GM21619 (cell line): ENCODE measurements around the gene PPFIA2.

ENCODE experiments used
- ATAC-seq: cut with Tn5 transposase; IDR thresholded peaks from one replicate; pipeline ENCODE4 v1.9.1; 2021; ENCODE audit not compliant: unreplicated experiment

PPFIA2 gene

DNA sequence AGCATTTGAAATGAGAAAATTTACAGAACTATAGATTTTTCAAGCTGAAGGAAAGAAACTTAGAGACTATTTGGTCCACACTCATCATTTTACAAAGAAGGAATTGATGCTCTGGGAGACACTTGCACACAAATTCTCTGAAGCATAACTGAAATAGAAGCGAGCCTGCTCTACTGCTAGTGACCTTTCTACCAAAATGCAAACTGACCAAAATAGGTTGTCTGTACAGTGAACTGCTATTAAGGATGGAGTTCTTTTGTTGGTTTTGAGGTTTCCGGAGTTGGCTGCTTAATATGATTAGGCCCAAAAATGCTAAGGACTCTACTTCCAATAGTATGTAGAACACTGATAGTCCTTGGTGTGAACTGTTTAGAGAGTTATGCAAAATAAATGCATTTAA is 194.9 kb downstream of the PPFIA2 start:
- ATAC-seq = no peak

DNA sequence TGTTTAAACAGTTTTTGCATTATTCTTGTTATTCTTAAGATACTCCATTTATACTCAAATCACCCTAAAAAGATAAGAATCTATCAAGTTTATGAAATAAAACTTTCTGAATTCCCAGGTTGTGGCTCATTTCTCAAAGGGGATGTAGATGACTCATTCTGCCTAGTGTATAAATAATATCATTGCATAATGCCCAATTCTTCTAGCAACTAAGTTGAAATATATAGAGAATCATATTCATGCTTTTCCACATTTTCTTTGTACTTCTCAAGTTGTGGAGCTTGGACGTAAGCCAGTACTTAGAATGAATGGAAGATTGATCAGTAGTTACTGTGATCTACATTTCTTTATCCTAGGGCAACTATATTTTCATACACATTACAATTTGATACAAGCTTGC is 201.1 kb downstream of the PPFIA2 start:
- ATAC-seq = no peak

DNA sequence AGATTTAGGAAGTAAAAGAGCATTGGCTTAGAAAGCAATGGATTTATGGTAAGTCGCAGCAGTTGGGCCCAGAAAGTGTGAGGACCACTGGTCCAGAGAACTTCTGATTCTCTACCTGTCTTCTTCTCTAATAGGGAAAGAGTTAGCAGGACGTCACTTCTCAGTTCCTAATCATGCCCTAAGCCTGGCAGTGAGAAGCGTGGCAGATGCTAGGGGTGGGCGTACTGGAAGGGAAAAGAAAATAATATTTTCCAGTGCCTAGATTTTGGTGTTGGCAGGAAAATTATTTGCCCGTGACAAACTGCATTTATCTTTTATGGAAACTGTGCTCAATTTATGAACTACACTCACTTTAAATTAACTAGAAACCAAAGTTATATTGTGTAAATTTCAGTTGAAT is 212.3 kb downstream of the PPFIA2 start:
- no peak for ATAC-seq

DNA sequence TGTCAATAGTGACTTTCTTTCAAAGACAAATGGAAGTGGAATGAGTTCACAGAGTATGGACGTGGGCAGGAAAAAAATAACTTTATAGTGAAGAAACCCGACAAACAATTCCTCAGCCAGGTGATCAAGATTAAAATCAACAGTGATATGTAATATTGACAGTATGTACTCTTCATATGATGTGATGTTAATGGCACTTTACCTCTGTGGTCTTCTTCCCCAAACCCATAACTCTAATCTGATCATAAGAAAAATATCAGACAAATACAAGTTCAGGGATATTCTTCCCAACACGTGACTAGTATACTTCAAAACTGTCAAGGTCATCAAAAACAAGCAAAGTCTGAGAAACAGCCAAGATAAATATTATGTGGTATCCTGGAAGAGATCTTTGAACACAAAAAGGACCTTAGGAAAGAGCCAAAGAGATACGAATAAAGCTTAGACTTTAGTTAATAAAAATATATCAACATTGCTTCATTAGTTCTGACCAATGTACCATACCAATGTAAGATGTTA is 215.5 kb downstream of the PPFIA2 start:
- no peak for ATAC-seq

- no peak for ATAC-seq
Measured at GRCh38 chr12:81542065-81543010, 216.8 kb downstream of the PPFIA2 start.

- no peak for ATAC-seq
Measured at GRCh38 chr12:81541121-81541520, 218.0 kb downstream of the PPFIA2 start.

- no peak for ATAC-seq
Measured at GRCh38 chr12:81539279-81539678, 219.9 kb downstream of the PPFIA2 start.

DNA sequence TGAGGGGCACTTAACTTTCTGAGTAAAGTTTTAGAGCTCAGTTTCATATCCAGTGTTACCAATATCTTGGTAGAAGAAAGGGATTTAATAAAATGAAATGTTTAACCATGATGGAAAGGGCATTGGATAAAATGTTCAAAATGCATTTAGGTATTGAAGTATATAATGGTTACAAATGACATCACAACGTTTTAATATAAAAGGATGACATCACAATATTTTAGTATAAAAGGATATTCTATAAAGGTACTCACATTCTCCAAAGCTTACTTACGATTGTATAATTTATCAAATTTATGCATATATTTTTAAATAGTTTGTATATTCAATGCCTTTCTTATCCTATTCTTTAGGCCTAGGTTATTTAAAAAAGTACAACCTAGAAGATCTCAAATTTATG is 226.1 kb downstream of the PPFIA2 start:
- ATAC-seq = no peak

DNA sequence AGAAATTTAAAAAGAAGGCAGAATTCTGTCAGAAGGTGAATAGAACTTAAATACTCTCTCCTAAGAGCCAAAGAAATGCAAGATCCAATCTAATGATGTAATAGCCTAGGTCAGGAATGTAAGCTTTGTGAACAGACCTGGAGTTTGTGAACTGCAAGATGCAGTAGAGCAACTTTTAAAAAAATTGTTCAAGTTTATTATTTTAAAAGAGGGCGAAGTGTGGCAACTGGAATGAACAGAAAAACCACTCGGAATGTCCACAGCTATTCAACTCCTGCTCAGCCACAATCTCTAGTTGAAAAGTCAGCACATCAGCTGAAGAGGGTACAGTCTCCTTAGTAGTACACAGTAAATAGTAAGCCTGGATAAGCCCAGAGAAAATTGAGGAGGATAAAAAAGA is 228.8 kb downstream of the PPFIA2 start:
- ATAC-seq = no peak

DNA sequence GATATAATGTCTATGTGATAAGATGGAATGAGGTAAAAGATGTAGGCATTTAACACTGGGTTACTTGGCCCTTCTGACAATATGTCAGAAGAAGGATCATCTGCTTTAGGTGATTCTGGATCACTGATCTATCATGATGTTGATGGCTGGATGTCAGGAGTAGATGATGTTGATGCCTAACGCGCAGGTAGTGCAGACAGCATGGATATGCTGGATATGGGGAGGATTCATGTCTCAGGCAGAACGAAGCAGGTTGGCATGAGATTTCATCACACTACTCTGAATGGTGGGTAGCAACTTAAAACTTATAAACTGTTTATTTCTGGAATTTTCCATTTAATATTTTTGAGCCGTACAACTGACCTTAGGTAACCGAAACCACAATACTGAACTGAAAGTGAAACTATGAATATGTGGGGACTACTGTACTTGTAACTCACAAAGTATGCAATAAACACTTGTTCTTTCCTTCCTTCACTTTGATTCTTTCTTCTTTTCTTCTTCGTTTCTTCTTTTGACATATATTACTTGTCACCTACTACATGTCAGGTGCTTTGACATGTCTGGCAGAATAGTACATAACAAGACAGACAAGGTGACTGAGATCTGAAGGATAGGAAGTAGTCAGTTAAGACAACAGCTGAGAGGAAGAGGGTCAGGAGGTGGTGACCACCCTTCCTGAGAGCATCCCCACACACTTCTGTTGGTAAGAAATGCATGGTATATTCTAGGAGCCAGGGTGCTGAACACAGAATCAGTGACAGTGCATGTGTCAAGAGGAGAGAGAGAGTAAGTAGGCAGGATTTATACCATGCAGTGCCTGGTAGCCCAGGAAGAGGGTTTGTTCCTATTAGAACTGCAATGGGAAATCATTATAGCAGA is 238.8 kb downstream of the PPFIA2 start:
- ATAC-seq = no peak

GRCh38 chr12:81518638-81519037 is 240.5 kb downstream of the PPFIA2 start:
- ATAC-seq = no peak

- no peak for ATAC-seq
Measured at GRCh38 chr12:81517296-81517695, 241.9 kb downstream of the PPFIA2 start.

DNA sequence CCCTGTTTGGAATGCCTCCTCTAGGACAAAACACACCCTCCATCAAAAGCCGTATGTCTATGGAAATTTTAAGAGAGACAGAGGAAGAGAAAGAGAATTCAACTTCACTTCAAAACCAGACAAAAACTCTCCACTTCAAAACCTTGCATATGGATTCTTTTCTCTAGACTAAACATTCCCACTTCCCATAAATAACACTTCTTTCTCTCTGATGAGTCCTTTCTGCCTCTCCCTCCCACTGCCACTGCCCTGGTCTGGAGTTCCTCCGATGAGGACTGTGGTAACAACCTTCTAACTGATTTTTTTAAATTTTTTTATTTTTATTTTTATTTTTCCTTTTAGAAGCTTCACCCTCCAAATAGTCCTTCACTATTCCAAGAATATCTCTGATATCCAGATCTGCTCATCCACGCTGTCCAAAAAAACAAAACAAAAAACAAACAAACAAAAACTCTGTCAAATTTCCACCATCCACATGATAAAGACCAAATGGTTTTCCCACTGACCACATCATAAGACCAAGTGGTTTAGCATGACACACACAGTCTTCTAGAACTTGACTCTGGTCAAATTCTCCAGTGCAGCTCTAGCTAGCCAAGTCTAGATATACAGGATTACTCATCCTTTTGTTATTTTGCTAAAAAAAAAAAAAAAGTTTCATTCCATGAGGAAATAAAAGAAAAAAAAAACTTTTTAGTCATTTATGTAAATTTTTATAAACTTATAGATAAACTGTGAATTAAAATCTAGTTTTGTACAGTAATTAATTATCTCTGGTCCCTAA is 256.0 kb downstream of the PPFIA2 start:
- no peak for ATAC-seq

DNA sequence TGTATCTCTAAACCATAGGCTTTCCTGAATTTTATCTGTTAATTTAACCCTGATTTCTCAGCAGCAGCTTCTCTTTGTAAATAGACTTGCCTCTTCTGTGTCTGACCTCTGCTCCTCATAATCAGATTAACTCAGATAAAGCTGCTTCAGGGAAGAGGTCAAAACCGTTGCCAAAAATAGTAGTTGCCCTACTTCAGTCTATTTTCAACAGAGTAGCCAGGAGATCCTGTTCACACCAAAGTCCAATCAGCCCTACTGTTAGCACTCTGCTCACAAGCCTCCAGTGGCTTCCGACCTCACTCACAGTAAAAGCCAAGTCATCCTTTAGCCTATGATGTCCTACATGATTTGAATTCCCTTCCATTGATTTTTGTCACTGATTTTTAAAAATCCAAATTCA is 258.4 kb downstream of the PPFIA2 start:
- ATAC-seq = no peak

DNA sequence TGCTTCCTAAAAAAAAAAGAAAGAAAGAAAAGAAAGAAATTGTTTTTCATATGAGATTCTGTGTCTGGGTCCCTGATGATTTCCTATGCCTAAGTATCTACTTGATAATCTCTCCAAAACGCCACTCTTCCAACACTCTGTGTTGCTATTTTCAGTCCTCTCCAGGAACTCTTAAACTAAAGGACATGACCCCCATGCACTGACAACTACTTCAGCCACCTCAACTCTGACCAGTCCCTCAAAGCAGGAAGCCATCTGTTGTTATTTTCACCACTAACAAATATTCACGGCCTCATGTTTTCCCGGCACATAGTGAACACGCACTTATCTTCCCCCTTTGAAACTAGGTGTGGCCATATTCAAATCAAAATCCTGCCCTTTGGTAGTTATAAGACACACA is 259.3 kb downstream of the PPFIA2 start:
- ATAC-seq = no peak

- no peak for ATAC-seq
Measured at GRCh38 chr12:81492131-81492720, 266.9 kb downstream of the PPFIA2 start.

- ATAC-seq = no peak
Measured at GRCh38 chr12:81472934-81473333, 286.2 kb downstream of the PPFIA2 start.

- ATAC-seq = no peak
Measured at GRCh38 chr12:81470923-81471322, 288.2 kb downstream of the PPFIA2 start.

- no peak for ATAC-seq
Measured at GRCh38 chr12:81468206-81468605, 290.9 kb downstream of the PPFIA2 start.

GRCh38 chr12:81465876-81466275 is 293.3 kb downstream of the PPFIA2 start:
- no peak for ATAC-seq

GRCh38 chr12:81465191-81465590 is 294.0 kb downstream of the PPFIA2 start:
- ATAC-seq = no peak
